AG20443 (cell line): ENCODE measurements around the gene UBE2F.
"Not testable (repeated sequence)": the region's sequence is repeated elsewhere in the genome, so short reads cannot be mapped to it uniquely, and the experiment has no call there.

Source experiments
- DNase-seq: peaks from one replicate; pipeline ENCODE4 v3.0.0; 2012; ENCODE audit warnings: low spot score, mixed read lengths

UBE2F gene

GRCh38 chr2:237944302-237944701 is 22.5 kb upstream of the UBE2F start:
- DNase-seq = no peak

DNA sequence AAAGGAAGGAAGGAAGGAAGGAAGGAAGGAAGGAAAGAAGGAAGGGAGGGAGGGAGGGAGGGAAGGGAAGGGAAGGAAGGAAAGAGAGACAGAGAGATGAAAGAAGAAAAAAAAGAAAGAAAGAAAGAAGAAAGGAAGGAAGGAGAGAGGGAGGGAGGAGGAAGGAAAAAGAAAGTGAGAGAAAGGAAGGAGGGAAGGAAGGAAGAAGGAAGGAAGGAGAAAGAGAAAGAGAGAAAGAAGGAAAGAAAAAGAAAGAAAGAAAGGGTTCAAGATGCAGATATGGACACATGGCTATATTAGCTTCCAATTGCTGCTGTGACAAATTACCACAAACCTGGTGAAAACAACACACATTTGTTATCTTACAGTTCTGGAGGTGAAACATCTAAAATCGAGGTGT is 20.4 kb upstream of the UBE2F start:
- DNase-seq = no peak

DNA sequence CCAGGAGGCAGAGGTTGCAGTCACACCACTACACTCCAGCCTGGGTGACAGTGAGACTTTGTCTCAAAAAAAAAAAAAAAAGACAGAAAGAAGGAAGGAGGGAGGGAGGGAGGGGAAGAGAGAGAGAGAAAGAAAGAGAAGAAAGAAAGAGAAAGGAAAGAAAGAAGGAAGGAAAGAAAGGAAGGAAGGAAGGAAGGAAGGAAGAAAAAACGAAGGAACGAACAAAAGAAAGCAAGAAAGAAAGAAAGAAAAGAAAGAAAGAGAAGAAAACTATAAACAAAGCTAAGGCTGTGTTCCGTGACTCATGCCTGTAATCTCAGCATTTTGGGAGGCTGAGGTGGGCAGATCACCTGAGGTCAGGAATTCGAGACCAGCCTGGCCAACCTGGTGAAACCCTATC is 15.5 kb upstream of the UBE2F start:
- DNase-seq = not testable (repeated sequence)

GRCh38 chr2:237951878-237952277 is 14.9 kb upstream of the UBE2F start:
- no peak for DNase-seq

GRCh38 chr2:237952851-237953250 is 14.0 kb upstream of the UBE2F start:
- no peak for DNase-seq

DNA sequence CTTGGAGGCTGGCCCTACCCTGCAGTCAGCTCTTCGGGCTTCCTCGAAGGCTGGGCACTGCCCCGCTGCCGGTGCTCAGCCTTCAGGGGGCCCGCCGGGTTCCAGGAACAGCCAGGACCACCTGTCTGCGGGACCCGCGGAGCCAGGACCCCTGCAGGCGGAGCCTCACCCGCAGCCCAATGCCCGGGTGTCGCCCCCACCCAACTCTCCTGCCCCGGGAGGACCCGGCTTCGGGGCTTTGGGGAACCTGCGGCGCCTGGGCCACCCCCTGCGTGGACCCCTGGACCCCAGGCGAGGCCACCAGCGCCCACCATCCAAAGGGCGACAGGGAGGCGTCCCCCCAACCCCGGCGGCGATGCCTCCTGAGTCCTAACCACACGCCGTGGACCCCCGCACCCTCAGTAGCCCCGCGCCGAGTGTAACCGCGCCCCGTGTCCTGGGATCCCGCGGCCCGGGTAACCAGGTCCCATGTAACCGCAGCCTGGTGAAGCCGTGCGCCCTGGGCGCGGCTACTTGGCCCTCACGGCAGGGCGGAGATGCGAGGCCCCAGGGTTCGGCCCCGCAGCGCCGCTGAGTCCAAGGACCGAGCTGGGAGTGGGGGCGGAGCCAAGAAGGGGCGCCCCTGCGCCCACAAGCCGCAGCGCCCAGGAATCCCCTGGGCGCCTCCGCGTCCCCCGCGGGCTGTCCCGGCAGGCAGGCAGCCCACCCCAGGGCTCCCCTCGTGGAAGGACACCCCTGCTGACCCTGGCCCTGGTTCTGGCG is 11.0 kb upstream of the UBE2F start:
- DNase-seq = peak; percentile 51

DNA sequence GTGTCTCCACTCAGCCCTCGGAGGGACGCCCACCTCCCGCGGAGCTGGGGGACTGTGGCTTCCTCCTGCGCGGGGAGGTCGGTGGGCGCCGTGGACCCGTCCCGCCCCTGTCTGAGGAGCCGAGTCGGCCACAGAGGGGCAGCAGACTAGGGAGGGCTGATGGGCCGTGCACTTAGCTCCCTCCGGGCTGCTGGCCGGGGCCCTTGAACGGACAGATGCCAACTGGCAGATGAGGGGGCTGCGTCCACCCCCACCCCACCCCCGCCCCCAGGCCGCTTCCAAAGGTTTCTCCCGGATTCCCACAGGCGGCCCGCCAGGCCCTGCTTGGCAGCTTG is 10.4 kb upstream of the UBE2F start:
- no peak for DNase-seq

- DNase-seq = no peak
These were observed 5.2 kb upstream of the UBE2F start for GRCh38 chr2:237961637-237962036.

- no peak for DNase-seq
These were observed 4.3 kb upstream of the UBE2F start for GRCh38 chr2:237962432-237963084.

DNA sequence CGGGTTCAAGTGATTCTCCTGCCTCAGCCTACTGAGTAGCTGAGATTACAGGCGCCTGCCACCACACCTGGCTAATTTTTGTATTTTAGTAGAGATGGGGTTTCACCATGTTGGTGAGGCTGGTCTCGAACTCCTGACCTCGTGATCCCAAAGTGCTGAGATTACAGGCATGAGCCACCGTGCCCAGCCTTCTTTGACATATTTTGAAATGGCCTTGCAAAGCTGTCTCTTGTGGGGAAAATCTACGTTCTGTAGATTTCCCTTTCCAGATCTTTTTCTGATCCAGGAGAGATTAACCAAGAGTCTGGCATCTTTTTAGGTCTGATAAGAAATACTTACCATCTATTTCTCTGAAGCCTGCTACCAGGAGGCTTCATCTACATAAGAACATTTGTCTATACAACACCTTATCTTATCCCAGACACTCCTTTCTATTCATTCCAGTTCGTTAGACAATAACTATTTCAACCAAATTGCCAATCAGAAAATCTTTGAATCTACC is 3.3 kb upstream of the UBE2F start:
- DNase-seq = not testable (repeated sequence)

DNA sequence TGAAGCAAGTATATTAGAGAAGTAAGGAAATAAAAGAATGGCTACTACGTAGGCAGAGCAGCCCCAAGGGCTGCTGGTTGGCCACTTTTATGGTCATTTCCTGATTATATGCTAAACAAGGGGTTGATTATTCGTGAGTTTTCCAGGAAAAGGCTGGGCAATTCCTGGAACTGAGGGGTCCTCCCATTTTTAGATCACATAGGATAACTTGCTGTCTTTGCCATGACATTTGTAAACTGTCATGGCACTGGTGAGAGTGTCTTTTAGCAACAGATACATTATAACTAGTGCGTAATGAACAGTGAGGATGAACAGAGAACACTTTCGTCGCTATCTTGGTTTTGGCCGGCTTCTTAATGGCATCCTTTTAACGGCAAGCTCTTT is 2.6 kb upstream of the UBE2F start:
- no peak for DNase-seq

GRCh38 chr2:237964578-237965404 is 2.0 kb upstream of the UBE2F start:
- peak; percentile 42 for DNase-seq

- not testable (repeated sequence) for DNase-seq
These were observed 970 bp upstream of the UBE2F start for GRCh38 chr2:237965844-237966243.

- no peak for DNase-seq
These were observed 607 bp upstream of the UBE2F start for GRCh38 chr2:237966250-237966564.

DNA sequence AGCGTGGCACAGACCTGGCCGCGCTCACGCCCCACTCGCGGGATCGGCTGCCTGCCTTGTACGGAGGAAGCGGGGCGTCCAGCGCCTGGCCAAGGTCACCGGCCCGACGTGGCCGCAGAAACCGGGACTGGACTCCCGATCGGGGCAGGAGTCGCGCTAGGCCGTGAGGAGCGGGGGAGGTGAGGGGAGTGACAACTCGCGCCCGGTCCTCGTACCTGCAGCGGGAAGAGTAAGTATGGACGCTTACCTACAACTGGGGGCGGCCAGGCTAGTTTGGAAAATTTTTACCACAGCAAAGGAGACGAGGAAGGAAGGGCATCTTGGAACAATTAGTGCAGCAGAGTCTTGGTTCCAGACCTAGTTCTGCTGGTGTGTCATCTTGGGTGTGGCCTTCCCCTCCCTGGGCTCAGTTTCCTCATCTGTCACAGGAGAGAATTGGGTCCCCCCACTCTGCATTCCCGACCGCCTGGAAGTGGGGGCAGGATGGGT is 693 bp downstream of the UBE2F start:
- peak; percentile 40 for DNase-seq

- peak; percentile 88 for DNase-seq
These were observed 1.4 kb downstream of the UBE2F start for GRCh38 chr2:237968048-237968862.

DNA sequence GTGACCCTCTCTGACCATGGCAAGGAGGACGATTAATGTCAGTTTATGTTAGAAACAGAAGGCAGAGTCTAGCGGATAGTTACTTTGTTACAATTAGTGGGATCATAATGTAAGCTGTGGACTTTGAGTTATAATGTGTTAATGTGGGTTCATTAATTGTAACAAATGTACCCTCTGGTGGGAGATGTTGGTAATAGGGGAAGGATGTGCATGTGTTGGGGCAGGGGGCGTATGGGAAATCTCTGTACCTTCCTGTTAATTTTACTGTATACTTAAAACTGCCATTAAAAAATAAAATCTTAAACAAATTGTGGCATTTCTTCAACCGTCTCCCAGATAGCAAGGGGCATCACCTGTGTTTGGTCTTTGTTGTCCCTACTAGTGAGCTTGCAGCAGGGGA is 4.8 kb downstream of the UBE2F start:
- DNase-seq = no peak

GRCh38 chr2:237972211-237972610 is 5.4 kb downstream of the UBE2F start:
- DNase-seq = no peak

GRCh38 chr2:237972936-237973335 is 6.1 kb downstream of the UBE2F start:
- no peak for DNase-seq

DNA sequence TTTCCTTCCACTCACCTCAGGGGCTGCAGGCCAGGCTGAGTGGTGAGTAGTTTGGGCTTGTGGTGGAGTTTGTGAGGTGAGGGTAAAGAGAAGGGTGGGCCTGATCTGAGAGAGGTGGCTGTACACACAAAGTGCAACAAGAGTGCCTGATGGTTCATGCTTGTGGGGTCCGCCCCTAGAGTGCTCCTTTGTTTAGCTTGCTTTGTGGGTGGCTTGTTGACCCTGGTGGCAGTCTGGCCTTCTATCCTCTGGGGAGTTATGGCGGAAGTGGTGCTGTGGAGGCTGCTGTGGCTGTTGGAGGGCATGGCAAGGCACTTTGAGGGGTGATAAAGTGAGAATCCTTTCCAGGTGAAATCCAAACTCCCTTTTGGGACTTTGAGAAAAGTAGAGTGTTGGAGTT is 10.6 kb downstream of the UBE2F start:
- DNase-seq = no peak

DNA sequence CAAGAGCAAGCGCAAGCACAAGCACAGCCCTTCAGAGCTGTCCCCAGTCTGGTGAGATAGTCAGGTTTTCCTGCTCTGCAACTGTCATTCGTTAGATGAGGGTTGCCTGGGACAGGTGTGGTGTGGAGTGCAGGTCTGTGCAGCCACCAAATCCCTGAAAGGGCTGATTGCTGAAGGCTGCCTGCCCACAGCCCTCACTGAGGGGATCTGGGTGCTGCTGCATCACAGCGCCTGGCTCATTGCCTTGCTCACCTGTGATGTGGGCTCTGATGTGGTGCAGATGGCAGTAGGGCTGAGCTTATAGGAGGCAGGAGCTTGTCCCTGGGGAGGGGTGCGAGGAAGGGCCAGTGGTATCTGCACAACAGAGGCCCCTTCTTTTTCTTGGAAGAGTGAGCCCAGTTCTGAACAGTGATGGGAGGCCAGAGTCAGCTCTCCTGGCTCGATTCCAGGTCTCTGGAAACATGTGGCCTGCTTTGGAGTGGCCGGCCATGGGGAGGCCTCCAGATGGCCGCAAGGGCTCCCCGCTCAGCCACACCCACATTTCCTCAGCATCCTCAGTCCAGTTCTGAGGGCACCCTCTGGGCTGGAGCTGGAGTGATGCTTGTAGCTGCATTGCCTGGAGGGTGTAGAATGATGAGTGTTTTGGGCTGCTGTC is 11.4 kb downstream of the UBE2F start:
- peak; percentile 86 for DNase-seq
